Measurements from ENCODE around the gene FANCD2.
"Not testable (repeated sequence)": the region's sequence is repeated elsewhere in the genome, so short reads cannot be mapped to it uniquely, and the experiment has no call there.

The FANCD2 gene

DNA sequence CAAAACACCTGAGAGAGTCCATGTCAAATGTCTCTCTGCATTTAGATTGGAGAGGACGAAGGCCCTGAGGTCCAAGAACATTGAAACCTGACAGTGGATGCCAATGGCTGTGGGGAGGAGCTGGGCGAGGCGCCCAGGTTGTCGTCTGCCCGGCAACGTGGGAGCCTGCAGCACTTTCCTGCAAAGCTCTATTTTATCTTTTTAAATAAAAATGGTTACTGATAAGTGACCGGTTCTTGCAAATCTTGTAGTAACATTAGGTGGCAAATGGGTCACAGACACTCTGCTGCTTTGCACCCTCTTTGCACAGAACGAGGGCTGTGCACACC lies 19.5 kb upstream of the FANCD2 start:
- Mint-ChIP-seq H3K4me3 (no peak overlapping the region), H3K27ac (ENCODE audit: low read depth) (no peak overlapping the region), H3K36me3 (ENCODE audit: insufficient read depth) (peaks cover 1% of the 10 kb centered on the region), H3K4me1 (peaks cover 16% of the 10 kb centered on the region), H3K27me3 (no peaks in the 10 kb centered on the region), H3K9me3 (no peaks in the 10 kb centered on the region)
- ATAC-seq (replicated peaks; ENCODE audit: extremely low read depth, poor library complexity, severe bottlenecking) = no peak
- no peak for DNase-seq (ENCODE audit: low spot score in 2 of 2)

GRCh38 chr3:10007126-10007782 lies 19.0 kb upstream of the FANCD2 start:
- Mint-ChIP-seq H3K27me3 (no peaks in the 10 kb centered on the region), H3K27ac (ENCODE audit: low read depth) (no peak overlapping the region), H3K4me1 (peaks cover 16% of the 10 kb centered on the region), H3K9me3 (no peaks in the 10 kb centered on the region), H3K36me3 (ENCODE audit: insufficient read depth) (peaks cover 1% of the 10 kb centered on the region), H3K4me3 (no peak overlapping the region)
- DNase-seq (ENCODE audit: low spot score in 2 of 2) (no peak), ATAC-seq (replicated peaks; ENCODE audit: extremely low read depth, poor library complexity, severe bottlenecking) (no peak)

DNA sequence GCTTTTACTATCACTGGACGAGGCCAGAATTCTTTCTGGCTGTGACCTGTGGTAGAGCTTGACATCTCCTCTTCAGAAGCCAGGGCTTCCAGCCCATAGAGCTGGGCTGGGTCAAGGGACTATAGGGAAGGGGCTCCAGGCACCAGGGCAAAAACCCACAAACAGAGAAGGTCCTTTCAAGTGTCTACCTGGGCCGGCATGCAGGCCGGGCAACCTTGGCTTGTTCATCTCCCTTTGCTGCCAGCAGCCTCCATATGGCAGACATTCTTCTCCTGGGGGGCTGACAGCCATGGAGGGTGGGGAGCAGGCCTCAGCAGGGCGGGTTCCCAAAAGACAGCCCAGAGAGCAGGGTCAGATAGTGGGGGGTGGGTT lies 18.0 kb upstream of the FANCD2 start:
- peak overlapping the region; percentile 72 for H3K4me3 Mint-ChIP-seq
- H3K27me3 Mint-ChIP-seq; DNase-seq (ENCODE audit: low spot score in 2 of 2); H3K27ac Mint-ChIP-seq (ENCODE audit: low read depth); H3K36me3 Mint-ChIP-seq (ENCODE audit: insufficient read depth); ATAC-seq (replicated peaks; ENCODE audit: extremely low read depth, poor library complexity, severe bottlenecking); H3K9me3 Mint-ChIP-seq: not testable (repeated sequence)
- H3K4me1 Mint-ChIP-seq = peaks cover 16% of the 10 kb centered on the region

DNA sequence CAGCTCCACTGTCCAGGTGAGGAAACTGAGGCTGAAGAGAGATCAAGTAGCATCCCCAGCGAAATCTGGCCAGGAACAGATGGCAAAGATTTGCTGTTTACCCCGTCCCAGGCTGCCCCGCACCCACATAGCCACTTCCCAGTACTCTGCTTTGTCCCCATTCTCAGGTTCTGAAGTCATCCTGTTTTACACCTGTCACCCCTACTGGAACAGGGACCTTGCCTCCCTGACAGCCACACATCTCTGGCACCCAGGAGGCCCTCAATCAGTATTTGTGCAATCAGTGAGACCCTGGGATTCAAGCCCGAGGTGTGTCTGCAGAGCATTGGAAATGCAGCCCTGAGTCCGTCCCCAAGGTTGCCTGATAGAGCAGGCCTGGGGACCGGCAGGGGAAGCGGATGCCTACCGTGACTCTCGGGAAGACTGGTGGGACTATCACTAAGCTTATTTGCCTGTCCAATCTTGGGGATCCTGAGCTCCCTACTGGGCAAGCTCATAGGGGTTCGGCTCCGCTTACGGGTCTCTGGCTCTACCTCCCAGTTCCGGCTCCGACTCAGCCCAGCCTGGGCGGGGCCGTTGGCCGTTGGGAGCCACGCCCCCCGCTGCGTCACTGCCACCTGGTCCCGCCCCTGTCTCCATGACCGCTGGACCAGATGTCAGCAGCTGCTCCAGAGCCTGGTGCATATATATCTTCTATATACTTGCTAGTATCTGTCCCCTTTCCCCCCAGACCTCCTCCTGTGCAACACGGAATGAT lies 17.5 kb upstream of the FANCD2 start:
- Mint-ChIP-seq H3K27ac (ENCODE audit: low read depth) (peak overlapping the region; percentile 49), H3K27me3 (no peaks in the 10 kb centered on the region), H3K36me3 (ENCODE audit: insufficient read depth) (peaks cover 3% of the 10 kb centered on the region), H3K9me3 (no peaks in the 10 kb centered on the region), H3K4me3 (peak overlapping the region; percentile 72), H3K4me1 (peaks cover 16% of the 10 kb centered on the region)
- ATAC-seq (replicated peaks; ENCODE audit: extremely low read depth, poor library complexity, severe bottlenecking) = peak; percentile 85
- peak; percentile 78 to 79 for DNase-seq (ENCODE audit: low spot score in 2 of 2)

DNA sequence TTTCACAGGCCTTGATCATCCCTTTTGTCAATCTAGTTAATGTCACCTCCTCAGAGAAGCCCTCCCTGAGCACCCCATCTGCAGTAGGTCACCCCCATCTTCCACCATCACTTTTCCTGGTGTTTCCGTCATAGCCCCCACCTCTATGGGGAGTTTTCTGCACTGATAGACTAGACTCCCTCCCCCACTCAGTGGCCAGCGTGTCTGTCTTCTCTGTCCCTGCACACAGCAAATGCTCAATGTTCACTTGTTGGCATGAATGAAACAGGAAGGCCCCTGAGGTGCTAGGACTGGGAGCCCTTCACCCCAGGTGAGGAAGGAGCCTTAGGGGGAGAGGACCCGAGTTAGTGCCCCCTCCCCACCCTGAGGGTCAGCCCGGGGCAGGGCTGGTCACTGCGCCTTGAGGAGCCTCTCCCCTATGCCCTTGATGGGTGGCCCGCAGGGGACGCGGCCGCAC lies 15.8 kb upstream of the FANCD2 start:
- Mint-ChIP-seq H3K27ac (ENCODE audit: low read depth) (no peak overlapping the region), H3K36me3 (ENCODE audit: insufficient read depth) (peaks cover 3% of the 10 kb centered on the region), H3K9me3 (no peaks in the 10 kb centered on the region), H3K27me3 (no peaks in the 10 kb centered on the region), H3K4me3 (peak overlapping the region; percentile 72), H3K4me1 (peaks cover 16% of the 10 kb centered on the region)
- DNase-seq (ENCODE audit: low spot score in 2 of 2) = no peak
- ATAC-seq (replicated peaks; ENCODE audit: extremely low read depth, poor library complexity, severe bottlenecking) = no peak

- H3K27ac Mint-ChIP-seq (ENCODE audit: low read depth) = no peak overlapping the region
- peak; percentile 57 for ATAC-seq (replicated peaks; ENCODE audit: extremely low read depth, poor library complexity, severe bottlenecking)
Measured at GRCh38 chr3:10010878-10011465, 15.3 kb upstream of the FANCD2 start.

DNA sequence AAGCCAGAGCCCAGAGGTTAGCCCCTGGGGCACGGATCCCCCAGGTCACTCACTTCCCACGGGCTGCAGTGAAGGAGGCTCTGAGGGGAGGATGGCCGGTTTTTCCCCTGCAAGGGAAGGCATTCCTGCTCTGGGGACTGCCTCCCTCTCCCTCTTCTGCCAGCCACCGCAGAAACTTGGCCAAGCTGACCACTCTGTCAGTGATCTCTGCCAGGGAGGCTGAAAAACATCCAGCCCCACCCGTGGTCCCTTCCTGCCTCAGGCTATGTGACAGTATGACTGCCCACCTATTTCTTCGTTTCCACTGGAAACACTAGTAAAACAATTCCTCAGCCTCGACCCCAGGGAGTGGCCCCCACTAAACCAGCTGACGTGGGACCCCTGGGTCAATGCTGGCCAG lies 14.6 kb upstream of the FANCD2 start:
- DNase-seq (ENCODE audit: low spot score in 2 of 2) (no peak), ATAC-seq (replicated peaks; ENCODE audit: extremely low read depth, poor library complexity, severe bottlenecking) (no peak)
- H3K4me3 Mint-ChIP-seq = peak overlapping the region; percentile 72
- peaks cover 3% of the 10 kb centered on the region for H3K36me3 Mint-ChIP-seq (ENCODE audit: insufficient read depth)
- peak overlapping the region; percentile 49 for H3K27ac Mint-ChIP-seq (ENCODE audit: low read depth)
- no peaks in the 10 kb centered on the region for H3K9me3 Mint-ChIP-seq
- H3K4me1 Mint-ChIP-seq = peaks cover 16% of the 10 kb centered on the region
- no peaks in the 10 kb centered on the region for H3K27me3 Mint-ChIP-seq

More at GRCh38 chr3:10010878-10011465, 15.3 kb upstream of the FANCD2 start:
- peak overlapping the region; percentile 72 for H3K4me3 Mint-ChIP-seq
- H3K9me3 Mint-ChIP-seq = no peaks in the 10 kb centered on the region
- H3K36me3 Mint-ChIP-seq (ENCODE audit: insufficient read depth) = peaks cover 3% of the 10 kb centered on the region
- H3K4me1 Mint-ChIP-seq = peaks cover 16% of the 10 kb centered on the region
- H3K27me3 Mint-ChIP-seq = no peaks in the 10 kb centered on the region
- peak; percentile 51 to 64 for DNase-seq (ENCODE audit: low spot score in 2 of 2)

DNA sequence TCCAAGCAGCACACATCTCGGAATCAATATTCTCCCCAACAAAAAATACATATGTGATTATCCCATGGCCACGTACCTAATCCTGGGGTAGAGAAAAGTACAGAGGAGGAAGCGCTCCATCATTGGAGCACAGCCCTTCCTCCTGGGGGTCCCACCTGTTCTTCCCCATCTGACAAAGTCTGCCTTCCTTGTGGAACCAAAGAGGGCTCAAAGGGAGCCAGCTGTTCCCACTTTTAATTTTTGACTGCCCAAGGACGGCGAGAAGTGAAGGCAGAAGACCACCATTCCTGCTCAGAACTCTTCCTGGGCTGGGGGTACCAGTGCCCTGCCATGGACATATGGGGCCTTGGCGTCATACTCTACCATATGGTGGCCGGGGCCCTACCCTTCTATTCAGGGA lies 14.1 kb upstream of the FANCD2 start:
- H3K27me3 Mint-ChIP-seq = no peaks in the 10 kb centered on the region
- DNase-seq (ENCODE audit: low spot score in 2 of 2) = no peak

GRCh38 chr3:10015461-10015904 lies 10.8 kb upstream of the FANCD2 start:
- Mint-ChIP-seq H3K36me3 (ENCODE audit: insufficient read depth) (peaks cover 12% of the 10 kb centered on the region), H3K4me1 (peaks cover 11% of the 10 kb centered on the region)

More for the DNA sequence above, 14.1 kb upstream of the FANCD2 start:
- Mint-ChIP-seq H3K27ac (ENCODE audit: low read depth) (peak overlapping the region; percentile 49), H3K9me3 (no peaks in the 10 kb centered on the region), H3K36me3 (ENCODE audit: insufficient read depth) (peaks cover 3% of the 10 kb centered on the region), H3K4me3 (peak overlapping the region; percentile 72), H3K4me1 (peaks cover 16% of the 10 kb centered on the region)
- no peak for ATAC-seq (replicated peaks; ENCODE audit: extremely low read depth, poor library complexity, severe bottlenecking)

GRCh38 chr3:10017636-10018292 lies 8.5 kb upstream of the FANCD2 start:
- no peak for DNase-seq (ENCODE audit: low spot score in 2 of 2)
- Mint-ChIP-seq H3K4me1 (peaks cover 14% of the 10 kb centered on the region), H3K27me3 (no peaks in the 10 kb centered on the region), H3K4me3 (no peak overlapping the region), H3K9me3 (no peaks in the 10 kb centered on the region), H3K27ac (ENCODE audit: low read depth) (no peak overlapping the region), H3K36me3 (ENCODE audit: insufficient read depth) (peaks cover 21% of the 10 kb centered on the region)
- no peak for ATAC-seq (replicated peaks; ENCODE audit: extremely low read depth, poor library complexity, severe bottlenecking)

More at GRCh38 chr3:10015461-10015904, 10.8 kb upstream of the FANCD2 start:
- Mint-ChIP-seq H3K4me3 (no peak overlapping the region), H3K27me3 (no peaks in the 10 kb centered on the region), H3K9me3 (no peaks in the 10 kb centered on the region), H3K27ac (ENCODE audit: low read depth) (no peak overlapping the region)
- DNase-seq (ENCODE audit: low spot score in 2 of 2) = no peak
- ATAC-seq (replicated peaks; ENCODE audit: extremely low read depth, poor library complexity, severe bottlenecking) = no peak

DNA sequence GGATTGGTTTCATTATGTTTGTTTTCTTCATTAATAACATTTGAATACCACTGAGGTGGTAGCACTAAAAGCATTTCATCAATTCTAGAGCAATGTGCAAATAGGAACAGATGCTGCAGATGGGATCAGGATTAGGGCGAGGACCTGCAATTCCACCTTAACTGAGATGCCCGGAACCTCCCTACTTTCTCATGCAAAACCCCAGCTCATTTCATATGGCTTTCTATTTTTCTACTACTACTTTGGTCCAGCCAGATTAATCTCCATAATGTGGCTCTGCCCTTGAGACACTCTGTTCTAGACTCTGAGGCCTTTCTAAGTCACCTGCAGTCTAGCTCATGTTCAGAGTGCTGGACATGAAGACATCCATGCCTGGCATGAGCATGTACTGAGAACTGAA lies 7.4 kb upstream of the FANCD2 start:
- Mint-ChIP-seq H3K36me3 (ENCODE audit: insufficient read depth) (peaks cover 31% of the 10 kb centered on the region), H3K4me1 (peaks cover 15% of the 10 kb centered on the region)
- not testable (repeated sequence) for H3K9me3 Mint-ChIP-seq; ATAC-seq (replicated peaks; ENCODE audit: extremely low read depth, poor library complexity, severe bottlenecking); H3K27ac Mint-ChIP-seq (ENCODE audit: low read depth); H3K4me3 Mint-ChIP-seq; H3K27me3 Mint-ChIP-seq; DNase-seq (ENCODE audit: low spot score in 2 of 2)

- Mint-ChIP-seq H3K27ac (ENCODE audit: low read depth) (no peak overlapping the region), H3K9me3 (no peaks in the 10 kb centered on the region), H3K4me3 (no peak overlapping the region), H3K27me3 (no peaks in the 10 kb centered on the region), H3K36me3 (ENCODE audit: insufficient read depth) (peaks cover 31% of the 10 kb centered on the region), H3K4me1 (peaks cover 15% of the 10 kb centered on the region)
- ATAC-seq (replicated peaks; ENCODE audit: extremely low read depth, poor library complexity, severe bottlenecking) (no peak), DNase-seq (ENCODE audit: low spot score in 2 of 2) (no peak)
Measured at GRCh38 chr3:10019326-10019725, 6.9 kb upstream of the FANCD2 start.
